Measurements from ENCODE around the gene LDLRAD3. TPM values are rescaled to one million over a fixed set of nuclear protein-coding genes. Genes with fewer than 3 reads are reported as not detected.

LDLRAD3 gene
- total RNA-seq, 2 donors from 2014 or later: 19.2 to 30.6 TPM

GRCh38 chr11:36248436-36248835 lies 304.6 kb downstream of the LDLRAD3 start:
- peaks cover 8% of the 10 kb centered on the region for H3K9me3 ChIP-seq (ENCODE audit: control insufficient read depth, low read length)
- TF ChIP-seq CTCF (conservative IDR thresholded peaks at IDR 0.05): no peak
- H3K4me3 Mint-ChIP-seq: no peak overlapping the region
- peaks cover 6% of the 10 kb centered on the region for H3K9me3 Mint-ChIP-seq
- H3K27ac ChIP-seq (ENCODE audit: low read depth, low read length): no peak overlapping the region
- peaks cover 12% of the 10 kb centered on the region for H3K4me1 Mint-ChIP-seq
- no peaks in the 10 kb centered on the region for H3K27me3 ChIP-seq (ENCODE audit: control insufficient read depth, insufficient read depth, low read length, poor library complexity, severe bottlenecking)
- H3K27ac Mint-ChIP-seq: no peak overlapping the region
- no peaks in the 10 kb centered on the region for H3K36me3 ChIP-seq (ENCODE audit: control insufficient read depth, insufficient read depth, low read length)
- DNase-seq: no peak
- no peaks in the 10 kb centered on the region for H3K27me3 Mint-ChIP-seq (ENCODE audit: insufficient read depth)
- H3K4me3 ChIP-seq (ENCODE audit: low read length): no peak overlapping the region
- H3K4me1 ChIP-seq (ENCODE audit: control insufficient read depth, insufficient read depth, low read length): peaks cover 4% of the 10 kb centered on the region
- no peak overlapping the region for H3K9ac ChIP-seq (ENCODE audit: extremely low read depth, low read length, poor library complexity, severe bottlenecking)
- 83 to 90% methylated on average over 2 to 4 of the region's 4 CpGs for WGBS, 2 experiments (ENCODE audit: insufficient coverage in 1 of 2, insufficient read length in 1 of 2)
- no peaks in the 10 kb centered on the region for H3K36me3 Mint-ChIP-seq (ENCODE audit: low read depth)

GRCh38 chr11:36249246-36249645 lies 305.4 kb downstream of the LDLRAD3 start:
- Mint-ChIP-seq H3K36me3 (ENCODE audit: low read depth) (no peaks in the 10 kb centered on the region), H3K4me1 (peaks cover 15% of the 10 kb centered on the region), H3K27ac (no peak overlapping the region), H3K9me3 (peaks cover 6% of the 10 kb centered on the region), H3K27me3 (ENCODE audit: insufficient read depth) (no peaks in the 10 kb centered on the region), H3K4me3 (no peak overlapping the region)
- H3K4me3 ChIP-seq (ENCODE audit: low read length): no peak overlapping the region
- H3K9me3 ChIP-seq (ENCODE audit: control insufficient read depth, low read length): peaks cover 8% of the 10 kb centered on the region
- DNase-seq: no peak
- no peaks in the 10 kb centered on the region for H3K36me3 ChIP-seq (ENCODE audit: control insufficient read depth, insufficient read depth, low read length)
- H3K4me1 ChIP-seq (ENCODE audit: control insufficient read depth, insufficient read depth, low read length): peaks cover 4% of the 10 kb centered on the region
- no peak overlapping the region for H3K9ac ChIP-seq (ENCODE audit: extremely low read depth, low read length, poor library complexity, severe bottlenecking)
- WGBS, 2 experiments (ENCODE audit: insufficient coverage in 1 of 2, insufficient read length in 1 of 2): 88 to 97% methylated on average over 1 to 2 of the region's 2 CpGs
- no peaks in the 10 kb centered on the region for H3K27me3 ChIP-seq (ENCODE audit: control insufficient read depth, insufficient read depth, low read length, poor library complexity, severe bottlenecking)
- no peak overlapping the region for H3K27ac ChIP-seq (ENCODE audit: low read depth, low read length)
- no peak for TF ChIP-seq CTCF (conservative IDR thresholded peaks at IDR 0.05)

- no peak for DNase-seq
- Histone ChIP-seq H3K9me3 (ENCODE audit: control insufficient read depth, low read length) (peaks cover 18% of the 10 kb centered on the region), H3K27me3 (ENCODE audit: control insufficient read depth, insufficient read depth, low read length, poor library complexity, severe bottlenecking) (no peaks in the 10 kb centered on the region), H3K4me1 (ENCODE audit: control insufficient read depth, insufficient read depth, low read length) (peaks cover 4% of the 10 kb centered on the region), H3K9ac (ENCODE audit: extremely low read depth, low read length, poor library complexity, severe bottlenecking) (no peak overlapping the region), H3K36me3 (ENCODE audit: control insufficient read depth, insufficient read depth, low read length) (no peaks in the 10 kb centered on the region), H3K27ac (ENCODE audit: low read depth, low read length) (peak overlapping the region; percentile 58), H3K4me3 (ENCODE audit: low read length) (no peak overlapping the region)
- Mint-ChIP-seq H3K9me3 (peaks cover 16% of the 10 kb centered on the region), H3K36me3 (ENCODE audit: low read depth) (no peaks in the 10 kb centered on the region), H3K27ac (peak overlapping the region; percentile 12), H3K4me1 (peaks cover 15% of the 10 kb centered on the region), H3K27me3 (ENCODE audit: insufficient read depth) (no peaks in the 10 kb centered on the region), H3K4me3 (no peak overlapping the region)
- 33 to 90% methylated on average over 1 to 2 of the region's 2 CpGs for WGBS, 2 experiments (ENCODE audit: insufficient coverage in 1 of 2, insufficient read length in 1 of 2)
- TF ChIP-seq CTCF (conservative IDR thresholded peaks at IDR 0.05): no peak
Observed at GRCh38 chr11:36251823-36252222, 308.0 kb downstream of the LDLRAD3 start.
